ELF-1 (cell line): Measurements from ENCODE around the gene DUX4.
"Not testable (repeated sequence)": the region's sequence is repeated elsewhere in the genome, so short reads cannot be mapped to it uniquely, and the experiment has no call there.

Source experiments
- DNase-seq: peaks from one replicate; pipeline ENCODE4 v3.0.0-alpha.2; 2016; ENCODE audit warnings: low read depth, low spot score

Gene DUX4

DNA sequence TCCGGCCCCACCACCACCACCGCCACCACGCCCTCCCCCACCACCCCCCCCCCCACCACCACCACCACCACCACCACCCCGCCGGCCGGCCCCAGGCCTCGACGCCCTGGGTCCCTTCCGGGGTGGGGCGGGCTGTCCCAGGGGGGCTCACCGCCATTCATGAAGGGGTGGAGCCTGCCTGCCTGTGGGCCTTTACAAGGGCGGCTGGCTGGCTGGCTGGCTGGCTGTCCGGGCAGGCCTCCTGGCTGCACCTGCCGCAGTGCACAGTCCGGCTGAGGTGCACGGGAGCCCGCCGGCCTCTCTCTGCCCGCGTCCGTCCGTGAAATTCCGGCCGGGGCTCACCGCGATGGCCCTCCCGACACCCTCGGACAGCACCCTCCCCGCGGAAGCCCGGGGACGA lies at the start of gene DUX4:
DUX4 (plus strand) TSS at position 347 of the 400 bp plus-strand sequence; CDS start at position 347, 0 bp downstream.
- not testable (repeated sequence) for DNase-seq

DNA sequence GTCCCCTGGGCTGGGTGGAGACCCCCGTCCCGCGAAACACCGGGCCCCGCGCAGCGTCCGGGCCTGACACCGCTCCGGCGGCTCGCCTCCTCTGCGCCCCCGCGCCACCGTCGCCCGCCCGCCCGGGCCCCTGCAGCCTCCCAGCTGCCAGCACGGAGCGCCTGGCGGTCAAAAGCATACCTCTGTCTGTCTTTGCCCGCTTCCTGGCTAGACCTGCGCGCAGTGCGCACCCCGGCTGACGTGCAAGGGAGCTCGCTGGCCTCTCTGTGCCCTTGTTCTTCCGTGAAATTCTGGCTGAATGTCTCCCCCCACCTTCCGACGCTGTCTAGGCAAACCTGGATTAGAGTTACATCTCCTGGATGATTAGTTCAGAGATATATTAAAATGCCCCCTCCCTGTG lies 1.9 kb downstream of the DUX4 start:
- DNase-seq = not testable (repeated sequence)

GRCh38 chr4:190177727-190178605 lies 4.4 kb downstream of the DUX4 start:
- DNase-seq = not testable (repeated sequence)

DNA sequence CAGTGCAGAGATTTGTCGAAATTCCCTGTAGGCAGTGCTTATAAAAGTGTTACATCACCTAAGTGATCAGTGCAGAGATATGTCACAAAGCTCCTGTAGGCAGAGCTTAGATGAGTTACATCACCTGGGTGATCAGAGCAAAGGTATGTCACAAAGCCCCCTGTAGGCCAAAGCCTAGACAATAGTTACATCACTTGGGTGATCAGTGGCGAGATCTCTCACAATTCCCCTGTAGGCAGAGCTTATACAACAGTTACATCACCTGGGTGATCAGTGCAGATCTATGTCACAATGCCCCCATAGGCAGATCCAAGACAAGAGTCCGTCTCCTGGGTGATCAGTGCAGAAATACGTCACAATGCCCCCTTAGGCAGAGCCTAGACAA lies 5.0 kb downstream of the DUX4 start:
- not testable (repeated sequence) for DNase-seq

DNA sequence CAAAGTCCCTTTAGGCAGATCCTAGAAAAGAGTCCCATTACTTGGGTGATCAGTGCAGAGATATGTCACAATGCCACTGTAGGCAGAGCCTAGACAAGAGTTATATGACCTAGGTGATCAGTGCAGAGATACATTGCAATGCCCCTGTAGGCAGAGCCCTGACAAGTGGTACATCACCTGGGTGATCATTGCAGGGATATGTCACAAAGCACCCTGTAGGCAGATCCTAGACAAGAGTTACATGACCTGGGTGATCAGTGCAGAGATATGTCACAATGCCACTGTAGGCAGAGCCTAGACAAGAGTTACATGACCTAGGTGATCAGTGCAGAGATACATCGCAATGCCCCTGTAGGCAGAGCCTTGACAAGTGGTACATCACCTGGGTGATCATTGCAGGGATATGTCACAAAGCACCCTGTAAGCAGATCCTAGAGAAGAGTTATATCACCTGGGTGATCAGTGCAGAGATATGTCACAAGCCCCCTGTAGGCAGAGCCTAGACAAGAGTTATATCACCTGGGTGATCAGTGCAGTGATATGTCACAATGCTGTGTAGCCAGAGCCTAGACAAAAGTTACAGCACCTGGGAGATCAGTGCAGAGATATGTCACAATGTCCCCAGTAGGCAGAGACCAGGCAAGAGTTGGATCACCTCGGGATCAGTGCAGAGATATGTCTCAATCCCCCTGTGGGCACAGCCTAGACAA lies 5.6 kb downstream of the DUX4 start:
- DNase-seq = not testable (repeated sequence)

GRCh38 chr4:190179740-190180094 lies 6.1 kb downstream of the DUX4 start:
- not testable (repeated sequence) for DNase-seq

GRCh38 chr4:190180947-190181346 lies 7.4 kb downstream of the DUX4 start:
- DNase-seq = not testable (repeated sequence)

DNA sequence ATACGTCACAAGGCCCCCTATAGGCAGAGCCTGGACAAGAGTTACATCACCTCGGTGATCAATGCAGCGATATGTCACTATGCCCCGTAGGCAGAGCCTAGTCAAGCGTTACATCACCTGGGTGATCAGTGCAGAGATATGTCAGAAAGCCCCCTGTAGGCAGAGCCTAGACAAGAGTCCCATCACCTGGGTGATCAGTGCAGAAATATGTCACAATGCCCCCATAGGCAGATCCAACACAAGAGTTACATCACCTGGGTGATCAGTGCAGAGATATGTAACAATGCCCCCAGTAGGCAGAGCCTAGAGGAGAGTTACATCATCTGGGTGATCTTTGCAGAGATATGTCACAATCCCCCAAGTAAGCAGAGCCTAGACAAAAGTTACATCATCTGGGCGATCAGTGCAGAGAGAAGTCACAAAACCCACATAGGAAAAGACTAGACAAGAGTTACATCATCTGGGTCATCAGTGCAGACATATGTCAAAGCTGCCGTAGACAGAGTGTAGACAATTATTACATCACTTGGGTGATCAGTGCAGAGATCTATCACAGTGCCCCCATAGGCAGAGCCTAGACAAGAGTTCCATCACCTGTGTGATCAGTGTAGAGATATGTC lies 8.0 kb downstream of the DUX4 start:
- not testable (repeated sequence) for DNase-seq

DNA sequence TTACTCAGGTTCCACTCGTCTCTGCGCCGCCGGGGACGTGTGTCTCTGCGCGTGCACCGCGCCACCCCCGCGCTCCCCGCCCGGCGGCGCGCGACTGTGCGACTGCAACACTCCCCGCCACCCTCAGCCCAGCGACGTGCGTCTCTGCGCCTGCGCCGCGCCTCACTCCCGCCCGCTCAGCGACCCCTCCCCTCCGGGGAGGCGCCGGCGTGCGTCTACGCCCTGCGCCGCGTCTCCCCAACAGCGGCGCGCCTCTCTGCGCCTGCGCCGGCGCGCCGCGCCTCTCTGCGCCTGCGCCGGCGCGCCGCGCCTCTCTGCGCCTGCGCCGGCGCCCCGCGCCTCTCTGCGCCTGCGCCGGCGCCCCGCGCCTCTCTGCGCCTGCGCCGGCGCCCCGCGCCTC lies 29.9 kb downstream of the DUX4 start:
- DNase-seq = not testable (repeated sequence)
